HepG2 (cell line): ENCODE results near the gene P2RY12. TPM values are rescaled to one million over a fixed set of nuclear protein-coding genes. Genes with fewer than 3 reads are reported as not detected.

ENCODE experiments used
- ATAC-seq: fragments of 200-7000 bp; cut with Tn5 transposase; 3 replicates; pipeline ENCODE4 v1.9.1; 2020; ENCODE audit warnings: mild to moderate bottlenecking, moderate library complexity
- BruUV-seq: library from RNA; stranded (reverse); fragments of 400-500 nt; replicated peaks from 2 replicates; lab custom pipeline; 2021; lab: Mats Ljungman, UMichigan
- CTCF ChIA-PET: fragments of 300-600 bp; formaldehyde crosslinking; extraction: SDS; loops from one replicate; lab custom pipeline; 2021; ENCODE audit warnings: low total read pairs, inconsistent platforms, low intra/inter-chr PET ratio; lab: Yijun Ruan, JAX
- POLR2A ChIA-PET: fragments of 350-600 bp; sonication (Branson Sonifier 250); formaldehyde crosslinking; loops from one replicate; lab custom pipeline; 2020; ENCODE audit warnings: antibody characterized with exemption, inconsistent platforms; lab: Yijun Ruan, JAX
- DNase-seq: peaks from one replicate; pipeline ENCODE4 v3.0.0-alpha.2; 2015; ENCODE audit warnings: low spot score
- FAIRE-seq: peaks from 3 replicates; lab custom pipeline; 2011; peaks lifted over from hg19 to GRCh38; lab: Jason Lieb, UNC
- H2AFZ ChIP-seq: one replicate; pipeline ENCODE4 v1.6.1; 2011; ENCODE audit warnings: low read length, inconsistent platforms
- H3K27ac ChIP-seq: fragments of 300-600 bp; 3 replicates; pipeline ENCODE4 v1.8.0; 2011; ENCODE audit warnings: mixed run types, mild to moderate bottlenecking, mixed read lengths, low read length, inconsistent platforms; ENCODE audit not compliant: insufficient read depth; ENCODE audit errors: extremely low read length
- H3K27me3 ChIP-seq, 2 experiments: fragments of 200-600 bp in 1 of 2; 2 replicates in 1 of 2; 3 replicates in 1 of 2; pipeline versions ENCODE4 v1.6.0 to v1.8.0; 2011; ENCODE audit warnings: low read length in 2 of 2, mild to moderate bottlenecking in 2 of 2, moderate library complexity in 2 of 2, inconsistent platforms in 1 of 2; ENCODE audit not compliant: insufficient read depth in 2 of 2, control insufficient read depth in 1 of 2
- H3K36me3 ChIP-seq, 2 experiments: fragments of 200-600 bp in 1 of 2; replicated peaks in 1 of 2; 2 replicates in 1 of 2; 3 replicates in 1 of 2; pipeline versions ENCODE4 v1.5.1 to v1.8.0; 2011; ENCODE audit warnings: low read length in 2 of 2, inconsistent platforms in 1 of 2; ENCODE audit not compliant: insufficient read depth in 2 of 2, control insufficient read depth in 1 of 2
- H3K4me1 ChIP-seq: 2 replicates; pipeline ENCODE4 v1.5.1; 2012; ENCODE audit warnings: low read length, inconsistent platforms; ENCODE audit not compliant: insufficient read depth
- H3K4me2 ChIP-seq: 2 replicates; pipeline ENCODE4 v1.6.0; 2011; ENCODE audit warnings: low read depth, low read length, inconsistent platforms
- H3K4me3 ChIP-seq, 3 experiments: fragments of 200-600 bp in 1 of 3; sonication (generic), shearing (Covaris generic) in 1 of 3; replicated peaks in 1 of 3; 2 replicates each; pipeline ENCODE4 v1.5.1; 2011 to 2016; ENCODE audit warnings: low read length in 3 of 3, inconsistent platforms in 2 of 3, low read depth in 2 of 3, mild to moderate bottlenecking in 2 of 3, control low read depth in 1 of 3, mixed read lengths in 1 of 3; ENCODE audit not compliant: insufficient read depth in 1 of 3
- H3K79me2 ChIP-seq: one replicate; pipeline ENCODE4 v1.6.1; 2011; ENCODE audit warnings: low read length, inconsistent platforms; ENCODE audit not compliant: insufficient read depth
- H3K9ac ChIP-seq: 2 replicates; pipeline ENCODE4 v1.6.0; 2011; ENCODE audit warnings: mild to moderate bottlenecking, low read depth, low read length, inconsistent platforms; ENCODE audit not compliant: insufficient read depth
- H3K9me3 ChIP-seq: 2 replicates; pipeline ENCODE4 v1.5.1; 2012; ENCODE audit warnings: mild to moderate bottlenecking, low read length
- H4K20me1 ChIP-seq: 2 replicates; pipeline ENCODE4 v1.6.0; 2011; ENCODE audit warnings: inconsistent platforms, mild to moderate bottlenecking, low read length, moderate library complexity; ENCODE audit not compliant: insufficient read depth
- HES4 ChIP-seq: sonication (generic); formaldehyde crosslinking; IDR thresholded peaks from 2 replicates; pipeline ENCODE4 v1.9.0; 2021; ENCODE audit warnings: mild to moderate bottlenecking, missing genetic modification reagents, borderline replicate concordance
- IRF9 ChIP-seq: sonication (generic); formaldehyde crosslinking; IDR thresholded peaks from 2 replicates; pipeline ENCODE4 v1.8.0; 2022; ENCODE audit warnings: missing genetic modification reagents, mild to moderate bottlenecking, borderline replicate concordance
- LRRFIP1 ChIP-seq: sonication (generic); formaldehyde crosslinking; conservative IDR thresholded peaks from 2 replicates; pipeline ENCODE4 v1.4.0; 2020; ENCODE audit warnings: missing genetic modification reagents
- NFE2L2 ChIP-seq: fragments of 150-350 bp; IDR thresholded peaks from 2 replicates; pipeline ENCODE4 v1.6.1; 2014; ENCODE audit warnings: low read length
- NR2F6 ChIP-seq, 2 experiments: IDR thresholded peaks; 2 replicates each; pipeline ENCODE4 v1.6.1; 2016; ENCODE audit warnings: antibody characterized with exemption in 1 of 2, mild to moderate bottlenecking in 1 of 2
- RFX1 ChIP-seq: fragments of 450-650 bp; IDR thresholded peaks from 2 replicates; pipeline ENCODE4 v1.6.1; 2017
- RFXANK ChIP-seq: IDR thresholded peaks from 2 replicates; pipeline ENCODE4 v1.6.1; 2016
- RFXAP ChIP-seq: sonication (generic); formaldehyde crosslinking; IDR thresholded peaks from 2 replicates; pipeline ENCODE4 v1.4.0; 2020; ENCODE audit warnings: missing genetic modification reagents, borderline replicate concordance
- SKI ChIP-seq: fragments of 450-650 bp; IDR thresholded peaks from one replicate; pipeline ENCODE4 v1.6.1; 2018; ENCODE audit warnings: mild to moderate bottlenecking; ENCODE audit not compliant: partially characterized antibody
- TGIF2 ChIP-seq: IDR thresholded peaks from 2 replicates; pipeline ENCODE4 v1.6.1; 2016; ENCODE audit warnings: control low read depth, missing compliant biosample characterization
- TRAFD1 ChIP-seq: sonication (generic); formaldehyde crosslinking; IDR thresholded peaks from 2 replicates; pipeline ENCODE4 v1.5.1; 2020; ENCODE audit warnings: missing genetic modification reagents, mild to moderate bottlenecking, borderline replicate concordance
- ZNF543 ChIP-seq: sonication (generic); formaldehyde crosslinking; IDR thresholded peaks from 2 replicates; pipeline ENCODE4 v1.4.0; 2020; ENCODE audit warnings: mild to moderate bottlenecking, missing genetic modification reagents
- ZNF615 ChIP-seq: sonication (generic); formaldehyde crosslinking; IDR thresholded peaks from 2 replicates; pipeline ENCODE4 v1.5.0; 2020; ENCODE audit warnings: mild to moderate bottlenecking, missing genetic modification reagents, borderline replicate concordance
- ZNF644 ChIP-seq: IDR thresholded peaks from 2 replicates; pipeline ENCODE4 v1.6.1; 2016; ENCODE audit warnings: low read depth
- ZSCAN31 ChIP-seq: sonication (generic); formaldehyde crosslinking; IDR thresholded peaks from 2 replicates; pipeline ENCODE4 v1.5.0; 2020; ENCODE audit warnings: low read depth, mild to moderate bottlenecking, missing genetic modification reagents
- ZSCAN9 ChIP-seq: IDR thresholded peaks from 2 replicates; pipeline ENCODE4 v1.6.1; 2016; ENCODE audit warnings: borderline replicate concordance
- WGBS: methylation state at CpG from one replicate; pipeline ENCODE4 v1.1.6; 2017; ENCODE audit warnings: low lambda C conversion rate; 5-methylcytosine and 5-hydroxymethylcytosine counted together
- in situ Hi-C: cut with HindIII; loops from 2 replicates; pipeline ENCODE4 v1.10.0; 2017; ENCODE audit warnings: low pct_unique_long_range_greater_than_20kb; ENCODE audit not compliant: extremely low pct_ligation_motif_present
- intact Hi-C: fragments of 100-400 bp; cut with micrococcal nuclease; formaldehyde crosslinking; loops from one replicate; pipeline ENCODE4 v1.10.0; 2022; ENCODE audit not compliant: unreplicated experiment
- polyA plus RNA-seq, 8 experiments: library from polyadenylated mRNA; depleted of rRNA in 3 of 8; stranded (reverse) in 7 of 8; unstranded in 1 of 8; fragments of >200 nt; fragmentation: Illumina TruSeq in 4 of 8; extraction: Trizol in 4 of 8; gene quantifications; 2 replicates each; pipeline versions ENCODE4 v1.2.1 to v1.2.3, GENCODE V29; 2011 to 2016; ENCODE audit warnings: low read depth in 4 of 8, missing spikeins in 1 of 8, mixed read lengths in 1 of 8; ENCODE audit not compliant: insufficient read depth in 1 of 8
- total RNA-seq, 5 experiments: library from RNA; depleted of rRNA; stranded (reverse); fragments of >200 nt; fragmentation: Illumina TruSeq; extraction: Trizol; gene quantifications; 2 replicates each; pipeline ENCODE4 v1.2.3, GENCODE V29; 2016; ENCODE audit warnings: low read depth in 1 of 5

The P2RY12 gene
- total and polyA plus RNA-seq, 2 of the 13 experiments (the other 11 are each of a cell fraction or from before 2014, with no cell fraction given) = not detected

GRCh38 chr3:151351219-151351618 is 33.3 kb downstream of the P2RY12 start:
- ChIA-PET CTCF (no interaction called here), POLR2A (no interaction called here)
- Histone ChIP-seq H3K36me3 (no peaks in the 10 kb centered on the region), H3K9ac (no peak overlapping the region), H3K9me3 (no peaks in the 10 kb centered on the region), H2AFZ (no peak overlapping the region), H3K4me1 (no peaks in the 10 kb centered on the region), H4K20me1 (no peaks in the 10 kb centered on the region), H3K27me3 (no peaks in the 10 kb centered on the region), H3K27ac (no peak overlapping the region), H3K79me2 (no peaks in the 10 kb centered on the region), H3K4me2 (no peak overlapping the region), H3K4me3 (no peak overlapping the region)
- no peak for TF ChIP-seq NFE2L2
- TF ChIP-seq ZNF644 (CRISPR knock-in tag) = no peak
- intact Hi-C loops = no loop called here
- WGBS = 79% methylated on average over 1 of the region's 1 CpG
- no peak for FAIRE-seq
- ATAC-seq = no peak
- in situ Hi-C loops = no loop called here
- no peak for DNase-seq
- no TSS peak for BruUV-seq

GRCh38 chr3:151350656-151351055 is 33.9 kb downstream of the P2RY12 start:
- no TSS peak for BruUV-seq
- TF ChIP-seq RFXAP (CRISPR knock-in tag) = no peak
- no peak for TF ChIP-seq RFXANK
- no peak for TF ChIP-seq RFX1
- no peak for TF ChIP-seq SKI
- TF ChIP-seq ZNF615 = no peak
- TF ChIP-seq ZSCAN31 (CRISPR knock-in tag) = no peak
- no peak for TF ChIP-seq TGIF2
- TF ChIP-seq ZNF543 (CRISPR knock-in tag) = no peak
- no peak for TF ChIP-seq ZSCAN9 (CRISPR knock-in tag)
- no peak for TF ChIP-seq IRF9 (CRISPR knock-in tag)
- TF ChIP-seq TRAFD1 (CRISPR knock-in tag) = no peak
- no peak for TF ChIP-seq HES4 (CRISPR knock-in tag)
- TF ChIP-seq NR2F6 (IDR thresholded peaks at IDR 0.05) = no peak
- no peak for TF ChIP-seq NR2F6 (CRISPR knock-in tag; IDR thresholded peaks at IDR 0.05)
- no peak for TF ChIP-seq LRRFIP1 (CRISPR knock-in tag)

More at GRCh38 chr3:151350656-151351055, 33.9 kb downstream of the P2RY12 start:
- H3K9me3 ChIP-seq = no peaks in the 10 kb centered on the region
- no peaks in the 10 kb centered on the region for H3K27me3 ChIP-seq
- in situ Hi-C loops = no loop called here
- no peak overlapping the region for H3K9ac ChIP-seq
- ChIA-PET CTCF (no interaction called here), POLR2A (no interaction called here)
- H3K4me2 ChIP-seq = no peak overlapping the region
- H4K20me1 ChIP-seq = no peaks in the 10 kb centered on the region
- ATAC-seq = no peak
- DNase-seq = no peak
- WGBS = 5% methylated on average over 1 of the region's 1 CpG
- intact Hi-C loops = no loop called here
- H3K79me2 ChIP-seq = no peaks in the 10 kb centered on the region
- FAIRE-seq = no peak
- H3K4me1 ChIP-seq = no peaks in the 10 kb centered on the region
- H3K36me3 ChIP-seq = no peaks in the 10 kb centered on the region
- no peak overlapping the region for H2AFZ ChIP-seq
- no peak overlapping the region for H3K4me3 ChIP-seq
- H3K27ac ChIP-seq = no peak overlapping the region
